Stimulated activated naive B cell treated with anti-CD40 and anti-IgM and Interleukin-4, amounts not matched to agents 10 μg/mL and 1 μg/mL and 100 μg/mL, for 72 hours (primary cell): ENCODE results near the gene DGKZ.

ENCODE experiments used
- ATAC-seq, 2 donors: fragments of 150-1000 bp; cut with Tn5 transposase; replicated peaks; 2 replicates each; pipeline ENCODE4 v1.10.0; 2021; ENCODE audit warnings: moderate library complexity in 1 of 2
- DNase-seq: peaks from one replicate; pipeline ENCODE4 v3.0.0; 2021
- H3K27ac Mint-ChIP-seq: one replicate; pipeline ENCODE4 v1.8.0; 2022; ENCODE audit warnings: mild to moderate bottlenecking, mixed read lengths
- H3K27me3 Mint-ChIP-seq, 2 donors: one replicate each; pipeline ENCODE4 v1.8.0; 2022; ENCODE audit warnings: mixed read lengths in 2 of 2
- H3K36me3 Mint-ChIP-seq, 2 donors: one replicate each; pipeline ENCODE4 v1.8.0; 2022; ENCODE audit warnings: mixed read lengths in 2 of 2, mild to moderate bottlenecking in 1 of 2
- H3K4me1 Mint-ChIP-seq, 2 donors: one replicate each; pipeline ENCODE4 v1.8.0; 2022; ENCODE audit warnings: mixed read lengths in 2 of 2, mild to moderate bottlenecking in 1 of 2
- H3K4me3 Mint-ChIP-seq, 2 donors: one replicate each; pipeline ENCODE4 v1.8.0; 2022; ENCODE audit warnings: mild to moderate bottlenecking in 2 of 2, mixed read lengths in 2 of 2, moderate library complexity in 1 of 2
- H3K9me3 Mint-ChIP-seq, 2 donors: one replicate each; pipeline ENCODE4 v1.8.0; 2022; ENCODE audit warnings: mixed read lengths in 2 of 2, mild to moderate bottlenecking in 1 of 2

The DGKZ gene

GRCh38 chr11:46333394-46333947, 13.8 kb upstream of the DGKZ start:
- DNase-seq (no peak), ATAC-seq (peak; percentile 8 to 41)
- no peaks in the 10 kb centered on the region for H3K36me3 Mint-ChIP-seq
- H3K4me1 Mint-ChIP-seq: peaks cover 11 to 29% of the 10 kb centered on the region in 2 donors
- no peak overlapping the region for H3K27ac Mint-ChIP-seq
- peaks cover 78 to 89% of the 10 kb centered on the region in 2 donors for H3K27me3 Mint-ChIP-seq
- H3K4me3 Mint-ChIP-seq: peak overlapping the region; percentile 68 to 79
- no peaks in the 10 kb centered on the region for H3K9me3 Mint-ChIP-seq

DNA sequence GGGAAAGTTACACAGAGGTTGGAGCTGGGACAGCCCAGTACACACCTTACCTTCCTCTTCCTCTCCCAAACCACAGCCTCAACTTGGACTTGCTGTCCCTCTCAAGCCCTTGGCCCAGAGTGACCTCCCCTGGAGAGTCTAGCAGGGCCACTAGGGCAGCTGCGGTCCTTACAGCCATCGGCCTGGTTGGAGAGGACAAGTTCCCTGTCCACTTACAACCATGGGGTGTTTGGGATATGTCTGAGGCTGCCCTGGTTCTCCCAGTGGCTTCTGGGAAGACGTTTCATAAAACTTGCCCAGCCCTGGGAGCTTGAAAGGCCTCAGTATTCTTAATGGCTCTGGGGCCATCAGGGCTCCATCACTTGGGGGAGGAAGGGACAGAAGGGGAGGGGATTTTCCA, 13.1 kb upstream of the DGKZ start:
- Mint-ChIP-seq H3K27ac (no peak overlapping the region), H3K9me3 (no peaks in the 10 kb centered on the region), H3K27me3 (peaks cover 82 to 91% of the 10 kb centered on the region in 2 donors), H3K4me1 (peaks cover 14 to 34% of the 10 kb centered on the region in 2 donors), H3K36me3 (no peaks in the 10 kb centered on the region), H3K4me3 (no peak overlapping the region)
- DNase-seq (no peak), ATAC-seq (no peak)

DNA sequence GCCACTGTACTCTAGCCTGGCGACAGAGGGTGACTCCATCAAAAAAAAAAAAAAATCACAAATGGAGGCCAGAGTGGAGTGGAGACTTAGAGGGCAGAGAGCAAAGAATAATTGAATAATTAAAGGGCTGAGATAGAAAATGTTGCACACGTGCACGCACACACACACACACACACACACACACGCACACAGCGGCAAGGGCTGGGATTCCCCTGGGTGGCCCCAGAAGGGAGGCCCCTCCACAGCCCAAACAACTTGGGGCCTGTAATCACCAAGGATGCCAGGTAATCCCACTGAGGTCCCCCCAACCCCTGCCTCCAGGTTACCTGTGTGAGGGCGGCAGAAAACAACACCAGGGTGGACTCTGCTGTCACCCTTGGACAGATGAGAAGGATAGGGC, 12.0 kb upstream of the DGKZ start:
- peaks cover 13 to 32% of the 10 kb centered on the region in 2 donors for H3K4me1 Mint-ChIP-seq
- H3K36me3 Mint-ChIP-seq: no peaks in the 10 kb centered on the region
- H3K4me3 Mint-ChIP-seq: no peak overlapping the region
- ATAC-seq (no peak), DNase-seq (no peak)
- peaks cover 71 to 81% of the 10 kb centered on the region in 2 donors for H3K27me3 Mint-ChIP-seq
- H3K9me3 Mint-ChIP-seq: no peaks in the 10 kb centered on the region
- no peak overlapping the region for H3K27ac Mint-ChIP-seq

GRCh38 chr11:46335890-46336562, 11.2 kb upstream of the DGKZ start:
- DNase-seq (no peak), ATAC-seq (no peak)
- Mint-ChIP-seq H3K36me3 (no peaks in the 10 kb centered on the region), H3K27me3 (peaks cover 64 to 73% of the 10 kb centered on the region in 2 donors), H3K9me3 (no peaks in the 10 kb centered on the region), H3K4me1 (peaks cover 11 to 24% of the 10 kb centered on the region in 2 donors), H3K4me3 (no peak overlapping the region), H3K27ac (no peak overlapping the region)

GRCh38 chr11:46336563-46337180, 10.6 kb upstream of the DGKZ start:
- H3K4me1 Mint-ChIP-seq: peaks cover 8 to 23% of the 10 kb centered on the region in 2 donors
- no peak overlapping the region for H3K4me3 Mint-ChIP-seq
- H3K36me3 Mint-ChIP-seq: no peaks in the 10 kb centered on the region
- H3K27me3 Mint-ChIP-seq: peaks cover 64 to 67% of the 10 kb centered on the region in 2 donors
- no peaks in the 10 kb centered on the region for H3K9me3 Mint-ChIP-seq
- DNase-seq: no peak
- H3K27ac Mint-ChIP-seq: no peak overlapping the region
- no peak for ATAC-seq

DNA sequence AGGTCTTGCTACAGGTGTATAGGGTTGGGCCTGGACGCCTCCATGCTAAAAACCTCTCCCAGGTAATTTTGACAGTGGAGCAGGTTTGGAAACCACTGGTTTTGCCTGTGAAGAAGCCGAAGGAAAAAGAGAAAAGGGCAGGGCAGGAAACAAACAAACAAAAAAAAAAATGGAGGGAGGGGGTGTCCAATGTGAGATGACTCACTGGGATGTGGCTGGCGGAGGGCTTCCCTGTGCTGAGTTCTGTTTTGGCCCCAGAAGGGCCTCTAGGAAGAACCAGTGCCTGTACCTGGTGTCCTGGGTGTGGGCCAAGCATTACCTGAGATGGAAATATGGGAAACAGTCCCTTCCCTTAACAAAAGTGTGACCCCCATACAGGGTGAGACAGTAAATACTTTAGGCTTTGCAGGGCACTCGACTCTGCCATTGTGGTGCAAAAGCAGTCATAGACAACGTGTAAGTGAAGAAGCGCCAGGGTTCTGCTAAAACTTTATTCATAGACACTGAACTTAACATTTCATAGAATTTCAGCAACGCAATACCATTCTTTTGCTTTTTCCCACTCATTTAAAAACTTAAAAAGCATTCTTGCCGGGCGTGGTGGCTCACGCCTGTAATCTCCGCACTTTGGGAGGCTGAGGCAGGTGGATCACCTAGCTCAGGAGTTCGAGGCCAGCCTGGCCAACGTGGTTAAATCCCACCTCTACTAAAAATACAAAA, 9.5 kb upstream of the DGKZ start:
- H3K36me3 Mint-ChIP-seq: no peaks in the 10 kb centered on the region
- peaks cover 5 to 17% of the 10 kb centered on the region in 2 donors for H3K4me1 Mint-ChIP-seq
- DNase-seq: no peak
- no peak for ATAC-seq
- H3K27me3 Mint-ChIP-seq: peaks cover 58% of the 10 kb centered on the region in 2 donors
- no peak overlapping the region for H3K4me3 Mint-ChIP-seq
- H3K27ac Mint-ChIP-seq: no peak overlapping the region
- H3K9me3 Mint-ChIP-seq: no peaks in the 10 kb centered on the region

DNA sequence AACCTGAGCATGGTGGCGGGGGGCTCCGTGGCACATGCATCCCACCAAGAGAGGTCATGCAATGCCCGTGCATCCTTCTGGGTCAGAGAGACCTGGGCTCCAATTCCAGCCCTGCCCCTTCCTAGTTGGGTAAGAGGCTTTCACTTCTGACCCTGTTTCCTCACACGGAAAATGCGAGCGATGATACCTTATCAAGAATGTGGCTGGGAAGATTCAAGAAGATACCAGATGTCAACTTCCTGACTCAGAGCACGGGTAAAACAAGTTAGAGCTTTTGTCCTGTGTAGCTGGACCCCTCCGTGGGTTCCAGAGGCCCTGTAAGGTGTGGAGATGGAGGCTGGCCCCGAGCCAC, 8.7 kb upstream of the DGKZ start:
- no peaks in the 10 kb centered on the region for H3K9me3 Mint-ChIP-seq
- DNase-seq: no peak
- no peak for ATAC-seq
- peaks cover 3 to 9% of the 10 kb centered on the region in 2 donors for H3K4me1 Mint-ChIP-seq
- H3K27me3 Mint-ChIP-seq: peaks cover 52 to 55% of the 10 kb centered on the region in 2 donors
- no peaks in the 10 kb centered on the region for H3K36me3 Mint-ChIP-seq
- no peak overlapping the region for H3K27ac Mint-ChIP-seq
- H3K4me3 Mint-ChIP-seq: no peak overlapping the region

GRCh38 chr11:46338988-46339666, 8.1 kb upstream of the DGKZ start:
- Mint-ChIP-seq H3K36me3 (no peaks in the 10 kb centered on the region), H3K4me1 (peaks cover 3 to 5% of the 10 kb centered on the region in 2 donors), H3K27ac (no peak overlapping the region), H3K4me3 (no peak overlapping the region), H3K27me3 (peaks cover 47 to 49% of the 10 kb centered on the region in 2 donors), H3K9me3 (no peaks in the 10 kb centered on the region)
- no peak for ATAC-seq
- no peak for DNase-seq

GRCh38 chr11:46339816-46340215, 7.4 kb upstream of the DGKZ start:
- H3K9me3 Mint-ChIP-seq: no peaks in the 10 kb centered on the region
- peaks cover 3 to 5% of the 10 kb centered on the region in 2 donors for H3K4me1 Mint-ChIP-seq
- peaks cover 40 to 43% of the 10 kb centered on the region in 2 donors for H3K27me3 Mint-ChIP-seq
- no peak overlapping the region for H3K4me3 Mint-ChIP-seq
- no peak for ATAC-seq
- H3K36me3 Mint-ChIP-seq: no peaks in the 10 kb centered on the region
- no peak for DNase-seq
- H3K27ac Mint-ChIP-seq: peak overlapping the region; percentile 42

DNA sequence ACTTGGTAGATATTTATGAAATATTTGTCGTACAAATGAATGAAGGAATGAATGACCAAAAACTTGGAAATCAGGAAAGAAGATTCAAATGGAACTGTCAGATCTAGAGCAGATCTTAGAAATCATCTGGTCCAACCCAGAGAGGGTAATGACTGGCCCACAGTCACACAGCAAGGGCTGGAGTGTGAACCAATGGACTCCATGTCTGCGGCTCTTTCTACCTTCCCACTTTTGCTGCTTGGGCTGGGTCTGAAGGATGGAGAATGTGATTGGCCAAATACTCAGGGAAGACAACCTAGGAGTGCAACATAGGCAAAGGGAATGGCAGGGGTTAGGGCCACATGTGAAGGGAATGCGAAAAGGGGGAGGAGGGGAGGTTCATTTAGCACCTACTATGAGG, 5.8 kb upstream of the DGKZ start:
- no peak for ATAC-seq
- Mint-ChIP-seq H3K36me3 (no peaks in the 10 kb centered on the region), H3K4me1 (peaks cover 17 to 22% of the 10 kb centered on the region in 2 donors), H3K27me3 (peaks cover 30% of the 10 kb centered on the region in 2 donors), H3K27ac (no peak overlapping the region), H3K9me3 (no peaks in the 10 kb centered on the region), H3K4me3 (no peak overlapping the region)
- DNase-seq: no peak

DNA sequence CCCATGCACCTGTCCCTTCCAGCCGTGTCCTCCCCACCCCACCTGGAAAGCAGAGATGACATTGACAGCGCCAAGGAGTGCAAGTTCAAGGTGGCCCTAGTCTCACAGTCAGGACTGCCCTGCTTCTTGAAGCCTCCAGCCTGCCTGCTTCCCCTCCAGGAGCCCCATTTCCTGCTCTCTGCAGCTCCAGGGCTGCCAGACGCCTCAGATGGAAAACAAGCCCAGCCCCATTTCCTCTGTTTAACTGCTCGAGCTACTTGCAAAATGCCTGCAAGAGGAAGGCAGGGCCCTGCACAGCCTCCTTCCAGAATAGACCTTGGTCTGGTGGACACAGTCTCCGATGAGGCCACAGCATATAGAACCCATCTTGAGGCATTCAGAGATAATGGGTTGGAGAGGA, 5.0 kb upstream of the DGKZ start:
- DNase-seq (no peak), ATAC-seq (no peak)
- no peaks in the 10 kb centered on the region for H3K36me3 Mint-ChIP-seq
- no peaks in the 10 kb centered on the region for H3K9me3 Mint-ChIP-seq
- peaks cover 22 to 28% of the 10 kb centered on the region in 2 donors for H3K4me1 Mint-ChIP-seq
- no peak overlapping the region for H3K4me3 Mint-ChIP-seq
- H3K27ac Mint-ChIP-seq: no peak overlapping the region
- peaks cover 22 to 26% of the 10 kb centered on the region in 2 donors for H3K27me3 Mint-ChIP-seq

DNA sequence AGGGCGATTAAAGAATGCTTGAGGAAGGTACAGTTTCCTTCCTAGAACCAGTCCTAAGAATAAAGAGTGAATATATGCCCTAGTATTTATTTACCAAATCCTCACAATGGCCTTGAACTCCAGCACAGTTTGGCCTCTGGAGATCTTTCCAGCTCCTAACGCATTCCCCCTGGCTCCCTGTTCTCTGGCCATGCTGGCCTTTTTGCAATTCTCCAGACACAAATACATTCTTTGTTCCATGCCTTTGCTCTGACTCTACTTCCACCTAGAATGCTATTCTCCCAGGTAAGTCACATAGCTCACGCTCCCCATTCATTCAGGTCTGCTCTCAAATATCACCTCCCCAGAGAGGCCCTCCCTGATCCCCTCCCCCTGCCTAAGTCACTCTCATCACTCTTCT, 3.7 kb upstream of the DGKZ start:
- no peak overlapping the region for H3K27ac Mint-ChIP-seq
- no peaks in the 10 kb centered on the region for H3K36me3 Mint-ChIP-seq
- peaks cover 11 to 16% of the 10 kb centered on the region in 2 donors for H3K27me3 Mint-ChIP-seq
- H3K4me1 Mint-ChIP-seq: peaks cover 25 to 32% of the 10 kb centered on the region in 2 donors
- H3K9me3 Mint-ChIP-seq: no peaks in the 10 kb centered on the region
- ATAC-seq (no peak), DNase-seq (no peak)
- H3K4me3 Mint-ChIP-seq: no peak overlapping the region

DNA sequence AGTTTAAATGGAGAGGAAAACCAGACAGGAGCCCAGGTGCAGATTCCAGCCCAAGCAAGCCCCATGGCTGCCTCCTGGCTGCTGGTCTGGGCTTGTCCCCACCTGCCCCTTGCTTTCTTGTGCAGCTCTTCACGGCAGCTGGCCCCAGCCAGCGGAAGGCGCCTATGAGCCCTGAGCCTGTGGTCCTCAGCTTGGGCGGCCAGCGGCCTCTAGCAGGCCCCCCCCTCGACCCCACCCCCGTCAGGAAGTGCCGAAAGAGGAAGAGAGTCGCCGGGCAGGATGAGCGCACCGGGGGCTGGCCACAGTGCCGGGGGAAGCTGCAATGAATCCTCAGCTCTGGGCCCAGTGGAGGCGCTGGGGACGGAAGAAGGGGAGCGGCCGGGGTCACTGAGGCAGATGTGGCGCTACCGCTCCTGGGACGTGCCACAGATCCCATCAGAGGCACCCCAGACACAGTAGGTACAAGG, 2.1 kb upstream of the DGKZ start:
- no peak for DNase-seq
- H3K36me3 Mint-ChIP-seq: no peaks in the 10 kb centered on the region
- peaks cover 33 to 42% of the 10 kb centered on the region in 2 donors for H3K4me1 Mint-ChIP-seq
- no peaks in the 10 kb centered on the region for H3K9me3 Mint-ChIP-seq
- H3K4me3 Mint-ChIP-seq: peak overlapping the region; percentile 78 to 84
- H3K27me3 Mint-ChIP-seq: peaks cover 6 to 10% of the 10 kb centered on the region in 2 donors
- ATAC-seq: peak; percentile 4 to 6
- peak overlapping the region; percentile 44 for H3K27ac Mint-ChIP-seq

GRCh38 chr11:46345881-46346484, 1.3 kb upstream of the DGKZ start:
- H3K36me3 Mint-ChIP-seq: no peaks in the 10 kb centered on the region
- no peak for DNase-seq
- ATAC-seq: no peak
- no peak overlapping the region for H3K27ac Mint-ChIP-seq
- peaks cover 33 to 43% of the 10 kb centered on the region in 2 donors for H3K4me1 Mint-ChIP-seq
- peaks cover 6 to 10% of the 10 kb centered on the region in 2 donors for H3K27me3 Mint-ChIP-seq
- no peaks in the 10 kb centered on the region for H3K9me3 Mint-ChIP-seq
- peak overlapping the region; percentile 78 to 84 for H3K4me3 Mint-ChIP-seq
